ENCODE results near the gene GCGR.

The GCGR gene

GRCh38 chr17:81852237-81852636, 48.3 kb downstream of the GCGR start:
- DNase-seq: no peak

GRCh38 chr17:81854974-81855774, 51.2 kb downstream of the GCGR start:
- DNase-seq: peak in 1 of 2 experiments; percentile 19

GRCh38 chr17:81858170-81858966, 54.4 kb downstream of the GCGR start:
- peak; percentile 81 to 92 for DNase-seq

DNA sequence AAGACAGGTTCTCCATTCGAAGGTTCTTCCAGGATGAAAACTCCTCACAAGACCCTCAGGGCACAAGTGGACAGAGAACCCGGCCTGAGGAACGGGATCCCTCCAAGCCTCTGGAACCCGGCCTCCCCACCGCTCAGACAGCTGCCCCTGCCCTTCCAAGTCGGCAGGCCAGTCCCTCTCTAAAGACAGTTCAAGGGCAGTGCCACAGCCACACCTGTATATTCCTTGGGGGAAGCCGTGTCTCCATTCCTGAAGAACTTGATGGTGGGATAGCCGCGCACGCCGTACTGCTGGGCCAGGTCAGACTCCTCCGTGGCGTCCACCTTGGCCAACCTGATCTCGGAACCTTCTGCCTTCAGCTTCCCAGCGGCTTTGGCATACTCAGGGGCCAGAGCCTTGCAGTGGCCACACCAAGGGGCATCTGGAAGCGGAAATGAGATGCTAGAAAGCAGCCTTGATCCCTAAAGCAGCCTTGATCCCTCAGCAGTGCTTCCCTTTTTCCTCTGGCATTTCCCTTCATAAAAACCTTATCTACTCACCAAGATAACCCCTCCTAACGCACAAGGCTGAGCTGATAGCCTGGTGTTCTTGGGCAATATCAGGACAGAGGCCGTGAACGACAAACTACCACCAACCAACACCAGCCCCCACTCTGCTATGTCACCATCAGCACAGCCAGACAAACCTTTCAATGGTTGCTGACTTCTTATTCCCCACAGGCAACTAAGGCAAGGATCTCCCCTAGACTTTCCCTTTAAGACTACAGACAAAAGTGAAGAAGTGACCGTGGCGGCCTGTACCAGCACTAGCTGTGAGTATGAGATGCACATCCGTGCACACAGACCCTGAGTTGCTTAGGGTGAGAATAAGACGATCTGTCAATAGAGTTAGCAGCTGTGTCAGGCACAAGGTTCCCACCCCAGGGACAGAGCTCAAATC, 55.3 kb downstream of the GCGR start:
- no peak for DNase-seq

GRCh38 chr17:81859906-81860755, 56.2 kb downstream of the GCGR start, which contains the start of gene P4HB:
TSS of gene P4HB (minus strand) at chr17:81860535. CDS start at chr17:81860471, 64 bp downstream.
- peak in 1 of 2 experiments; percentile 54 for DNase-seq

DNA sequence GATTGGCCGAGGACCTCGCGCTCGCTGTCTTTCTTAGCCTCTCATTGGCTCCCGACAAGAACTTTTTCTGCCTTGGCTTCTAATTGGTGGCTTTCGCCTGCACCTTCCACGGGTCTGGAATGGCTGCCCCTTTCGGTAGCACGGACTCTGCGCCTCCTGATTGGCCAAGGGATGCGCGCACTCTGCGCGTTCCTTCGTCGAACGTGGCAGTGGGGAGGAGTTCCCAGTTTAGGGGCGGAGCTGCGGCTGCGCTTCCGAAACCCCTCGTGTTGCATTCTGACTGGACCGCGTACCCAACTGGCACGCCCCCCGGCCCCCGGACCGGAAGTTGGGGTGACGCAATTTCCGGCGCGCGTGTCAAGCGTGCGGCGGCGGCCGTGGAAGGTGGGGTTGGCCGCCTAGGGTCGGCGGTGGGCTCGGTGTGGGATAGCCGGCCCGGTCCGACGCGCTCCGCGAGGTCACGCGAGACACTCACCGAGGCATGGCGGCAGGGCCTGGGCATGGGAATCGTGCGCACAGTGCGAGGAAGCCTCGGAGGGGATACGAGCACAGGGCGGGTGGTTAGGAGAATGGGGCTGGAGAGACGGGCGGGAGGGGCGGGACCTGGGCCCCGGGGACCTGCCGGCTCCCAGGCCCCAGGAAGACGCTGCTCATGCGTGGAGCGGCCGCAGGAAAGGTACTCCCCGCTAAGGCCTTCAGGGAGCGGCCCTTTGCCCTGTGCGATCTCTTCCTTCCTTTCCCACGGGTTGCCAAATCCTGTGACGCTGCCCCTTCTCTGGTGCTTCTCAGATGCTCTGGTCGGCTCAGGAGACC, 57.0 kb downstream of the GCGR start:
- peak; percentile 100 for DNase-seq

DNA sequence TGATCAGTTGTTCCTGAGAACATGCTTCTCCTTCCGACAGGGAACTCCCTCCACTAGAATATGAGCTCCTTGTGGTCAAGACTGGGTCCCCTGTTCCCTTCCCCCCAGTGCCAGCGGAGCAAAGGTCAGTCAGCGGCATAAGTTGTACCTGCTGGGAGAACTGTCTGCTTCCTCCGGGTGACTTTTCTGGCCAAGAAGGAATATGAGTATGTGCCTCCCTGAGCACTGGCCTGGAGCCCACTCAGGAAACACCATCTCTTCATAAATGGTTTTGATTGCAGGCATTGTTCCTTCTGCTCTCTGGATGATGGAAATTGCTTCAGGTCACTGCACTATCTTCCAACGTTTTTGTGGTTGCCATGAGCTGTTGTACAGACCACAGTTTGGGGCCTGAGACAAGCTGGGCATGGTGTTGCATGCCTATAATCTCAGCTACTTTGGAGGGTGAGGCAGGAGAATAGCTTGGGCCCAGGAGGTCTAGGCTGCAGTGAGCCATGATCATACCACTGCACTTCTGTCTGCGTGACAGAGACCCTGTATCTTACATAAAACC, 59.2 kb downstream of the GCGR start:
- no peak for DNase-seq
